Effector memory CD8-positive, alpha-beta T cell (primary cell): Measurements from ENCODE around the gene TNFSF4.

Experiments used
- ATAC-seq: fragments of 150-1000 bp; cut with Tn5 transposase; replicated peaks from 2 replicates; pipeline ENCODE4 v1.10.0; 2021; ENCODE audit warnings: mild to moderate bottlenecking, moderate library complexity
- DNase-seq, 3 experiments: peaks; one replicate each; pipeline ENCODE4 v3.0.0; 2021
- H3K27ac Mint-ChIP-seq, 2 donors: one replicate each; pipeline ENCODE4 v1.8.0; 2022; ENCODE audit warnings: mild to moderate bottlenecking in 2 of 2, mixed read lengths in 2 of 2, moderate library complexity in 2 of 2
- H3K27me3 Mint-ChIP-seq, 2 donors: one replicate each; pipeline ENCODE4 v1.8.0; 2022; ENCODE audit warnings: mixed read lengths in 2 of 2
- H3K36me3 Mint-ChIP-seq: one replicate; pipeline ENCODE4 v1.8.0; 2022; ENCODE audit warnings: mild to moderate bottlenecking, moderate library complexity, mixed read lengths; ENCODE audit not compliant: insufficient read depth
- H3K4me1 Mint-ChIP-seq, 2 donors: one replicate each; pipeline ENCODE4 v1.8.0; 2022; ENCODE audit warnings: low read depth in 2 of 2, mixed read lengths in 2 of 2
- H3K4me3 Mint-ChIP-seq, 2 donors: one replicate each; pipeline ENCODE4 v1.8.0; 2022; ENCODE audit warnings: mild to moderate bottlenecking in 2 of 2, mixed read lengths in 2 of 2, moderate library complexity in 2 of 2
- H3K9me3 Mint-ChIP-seq, 2 donors: one replicate each; pipeline ENCODE4 v1.8.0; 2022; ENCODE audit warnings: mixed read lengths in 2 of 2

Gene TNFSF4

DNA sequence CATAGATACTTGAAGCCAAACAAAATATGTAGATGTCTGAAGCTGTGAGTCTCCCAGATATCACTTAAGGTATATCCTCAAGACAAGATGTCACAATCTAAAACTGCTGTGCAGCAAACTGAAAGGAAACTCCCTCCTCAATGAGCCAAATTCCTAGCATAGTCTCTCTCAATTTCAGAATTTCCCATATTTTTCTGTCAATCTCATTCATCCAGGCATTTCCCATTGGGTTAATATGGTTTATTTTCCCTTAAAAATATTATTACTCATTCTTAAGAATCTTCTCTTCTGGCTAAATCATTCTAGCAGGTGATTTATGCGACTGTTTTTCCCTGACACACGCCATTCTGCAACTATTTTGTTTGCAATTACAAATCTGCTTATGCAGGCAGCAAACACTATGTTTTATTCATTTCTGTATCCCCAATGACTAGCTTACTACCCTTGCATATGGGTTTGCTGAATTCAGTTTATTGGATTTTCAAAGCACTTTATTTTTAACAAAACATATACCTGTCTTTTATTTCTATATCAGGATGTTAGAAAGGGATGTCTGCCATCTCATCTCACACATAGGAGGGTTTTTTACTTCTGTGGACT lies 69.9 kb downstream of the TNFSF4 start:
- Mint-ChIP-seq H3K4me3 (no peak overlapping the region), H3K27ac (no peak overlapping the region), H3K9me3 (no peaks in the 10 kb centered on the region), H3K4me1 (no peaks in the 10 kb centered on the region), H3K27me3 (peaks cover 0 to 17% of the 10 kb centered on the region in 2 donors), H3K36me3 (no peaks in the 10 kb centered on the region)
- ATAC-seq (no peak), DNase-seq (no peak)

DNA sequence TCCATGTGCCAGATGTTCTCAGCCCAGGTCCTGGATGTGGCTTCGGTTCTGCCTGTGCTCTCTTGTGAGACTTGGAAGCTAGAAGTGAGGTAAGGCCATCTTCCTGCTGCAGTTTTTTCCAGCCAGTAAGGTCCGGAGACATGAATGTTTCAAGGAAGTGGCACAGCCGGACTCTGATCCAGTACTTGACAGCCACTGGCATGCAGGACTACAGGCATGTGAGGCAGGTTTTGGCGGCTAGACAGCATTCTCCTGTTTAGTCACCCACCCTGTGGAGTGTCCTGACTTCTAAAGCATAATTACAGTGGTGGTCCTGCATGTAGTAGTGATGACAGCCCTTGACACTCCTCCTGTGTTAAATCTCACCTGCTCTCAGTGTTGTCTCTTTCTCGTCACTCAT lies 72.3 kb downstream of the TNFSF4 start:
- Mint-ChIP-seq H3K9me3 (peaks cover 2 to 5% of the 10 kb centered on the region in 2 donors), H3K4me3 (no peak overlapping the region), H3K27me3 (peaks cover 0 to 17% of the 10 kb centered on the region in 2 donors), H3K4me1 (no peaks in the 10 kb centered on the region), H3K27ac (no peak overlapping the region), H3K36me3 (no peaks in the 10 kb centered on the region)
- no peak for DNase-seq
- no peak for ATAC-seq

GRCh38 chr1:173134029-173134428 lies 73.1 kb downstream of the TNFSF4 start:
- no peak for DNase-seq

More at GRCh38 chr1:173134029-173134428, 73.1 kb downstream of the TNFSF4 start:
- H3K4me3 Mint-ChIP-seq = no peak overlapping the region
- H3K27ac Mint-ChIP-seq = no peak overlapping the region
- H3K27me3 Mint-ChIP-seq = peaks cover 0 to 17% of the 10 kb centered on the region in 2 donors
- ATAC-seq = no peak
- no peaks in the 10 kb centered on the region for H3K36me3 Mint-ChIP-seq
- H3K9me3 Mint-ChIP-seq = peaks cover 2 to 5% of the 10 kb centered on the region in 2 donors
- no peaks in the 10 kb centered on the region for H3K4me1 Mint-ChIP-seq
